Stimulated activated naive B cell treated with anti-CD40 and anti-IgM and Interleukin-4, amounts not matched to agents 10 μg/mL and 1 μg/mL and 100 μg/mL, for 72 hours (primary cell): Measurements from ENCODE around the gene TMEM98.
"Not testable (repeated sequence)": the region's sequence is repeated elsewhere in the genome, so short reads cannot be mapped to it uniquely, and the experiment has no call there.

Experiments
- ATAC-seq, 2 donors: fragments of 150-1000 bp; cut with Tn5 transposase; replicated peaks; 2 replicates each; pipeline ENCODE4 v1.10.0; 2021; ENCODE audit warnings: moderate library complexity in 1 of 2
- DNase-seq: peaks from one replicate; pipeline ENCODE4 v3.0.0; 2021
- H3K27ac Mint-ChIP-seq: one replicate; pipeline ENCODE4 v1.8.0; 2022; ENCODE audit warnings: mild to moderate bottlenecking, mixed read lengths
- H3K27me3 Mint-ChIP-seq, 2 donors: one replicate each; pipeline ENCODE4 v1.8.0; 2022; ENCODE audit warnings: mixed read lengths in 2 of 2
- H3K36me3 Mint-ChIP-seq, 2 donors: one replicate each; pipeline ENCODE4 v1.8.0; 2022; ENCODE audit warnings: mixed read lengths in 2 of 2, mild to moderate bottlenecking in 1 of 2
- H3K4me1 Mint-ChIP-seq, 2 donors: one replicate each; pipeline ENCODE4 v1.8.0; 2022; ENCODE audit warnings: mixed read lengths in 2 of 2, mild to moderate bottlenecking in 1 of 2
- H3K4me3 Mint-ChIP-seq, 2 donors: one replicate each; pipeline ENCODE4 v1.8.0; 2022; ENCODE audit warnings: mild to moderate bottlenecking in 2 of 2, mixed read lengths in 2 of 2, moderate library complexity in 1 of 2
- H3K9me3 Mint-ChIP-seq, 2 donors: one replicate each; pipeline ENCODE4 v1.8.0; 2022; ENCODE audit warnings: mixed read lengths in 2 of 2, mild to moderate bottlenecking in 1 of 2

Gene TMEM98

GRCh38 chr17:32904891-32905290 lies 23.1 kb upstream of the TMEM98 start:
- ATAC-seq = no peak
- DNase-seq = no peak
- Mint-ChIP-seq H3K4me3 (no peak overlapping the region), H3K36me3 (no peaks in the 10 kb centered on the region), H3K9me3 (no peaks in the 10 kb centered on the region), H3K4me1 (no peaks in the 10 kb centered on the region), H3K27ac (no peak overlapping the region), H3K27me3 (peaks cover 22 to 28% of the 10 kb centered on the region in 2 donors)

DNA sequence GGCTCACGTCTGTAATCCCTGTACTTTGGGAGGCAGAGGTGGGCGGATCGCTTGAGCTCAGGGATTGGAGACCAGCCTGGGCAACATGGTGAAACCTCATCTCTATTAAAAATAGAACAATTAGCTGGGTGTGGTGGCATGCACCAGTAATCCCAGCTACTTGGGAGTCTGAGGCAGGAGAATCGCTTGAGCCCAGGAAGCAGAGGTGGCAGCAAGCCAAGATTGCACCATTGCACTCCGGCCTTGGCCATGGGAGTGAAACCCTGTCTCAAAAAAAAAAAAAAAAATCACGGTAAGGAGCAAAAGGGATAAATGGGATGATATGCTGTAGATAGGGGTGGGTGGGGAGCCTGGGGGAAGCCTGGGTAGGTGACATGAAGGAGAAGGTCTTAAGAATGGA lies 20.4 kb upstream of the TMEM98 start:
- no peak overlapping the region for H3K4me3 Mint-ChIP-seq
- no peak overlapping the region for H3K27ac Mint-ChIP-seq
- no peaks in the 10 kb centered on the region for H3K4me1 Mint-ChIP-seq
- no peaks in the 10 kb centered on the region for H3K9me3 Mint-ChIP-seq
- DNase-seq = no peak
- ATAC-seq = no peak
- peaks cover 22 to 28% of the 10 kb centered on the region in 2 donors for H3K27me3 Mint-ChIP-seq
- no peaks in the 10 kb centered on the region for H3K36me3 Mint-ChIP-seq

- Mint-ChIP-seq H3K27ac (no peak overlapping the region), H3K27me3 (peaks cover 9 to 18% of the 10 kb centered on the region in 2 donors), H3K9me3 (no peaks in the 10 kb centered on the region), H3K4me3 (no peak overlapping the region), H3K36me3 (no peaks in the 10 kb centered on the region), H3K4me1 (no peaks in the 10 kb centered on the region)
- ATAC-seq (peak; percentile 91), DNase-seq (peak; percentile 47)
Observed at GRCh38 chr17:32909787-32910369, 18.1 kb upstream of the TMEM98 start.

GRCh38 chr17:32910769-32911168 lies 17.2 kb upstream of the TMEM98 start:
- peaks cover 0 to 9% of the 10 kb centered on the region in 2 donors for H3K27me3 Mint-ChIP-seq
- DNase-seq = no peak
- ATAC-seq = no peak
- H3K27ac Mint-ChIP-seq = no peak overlapping the region
- H3K9me3 Mint-ChIP-seq = no peaks in the 10 kb centered on the region
- H3K4me1 Mint-ChIP-seq = no peaks in the 10 kb centered on the region
- no peak overlapping the region for H3K4me3 Mint-ChIP-seq
- no peaks in the 10 kb centered on the region for H3K36me3 Mint-ChIP-seq

DNA sequence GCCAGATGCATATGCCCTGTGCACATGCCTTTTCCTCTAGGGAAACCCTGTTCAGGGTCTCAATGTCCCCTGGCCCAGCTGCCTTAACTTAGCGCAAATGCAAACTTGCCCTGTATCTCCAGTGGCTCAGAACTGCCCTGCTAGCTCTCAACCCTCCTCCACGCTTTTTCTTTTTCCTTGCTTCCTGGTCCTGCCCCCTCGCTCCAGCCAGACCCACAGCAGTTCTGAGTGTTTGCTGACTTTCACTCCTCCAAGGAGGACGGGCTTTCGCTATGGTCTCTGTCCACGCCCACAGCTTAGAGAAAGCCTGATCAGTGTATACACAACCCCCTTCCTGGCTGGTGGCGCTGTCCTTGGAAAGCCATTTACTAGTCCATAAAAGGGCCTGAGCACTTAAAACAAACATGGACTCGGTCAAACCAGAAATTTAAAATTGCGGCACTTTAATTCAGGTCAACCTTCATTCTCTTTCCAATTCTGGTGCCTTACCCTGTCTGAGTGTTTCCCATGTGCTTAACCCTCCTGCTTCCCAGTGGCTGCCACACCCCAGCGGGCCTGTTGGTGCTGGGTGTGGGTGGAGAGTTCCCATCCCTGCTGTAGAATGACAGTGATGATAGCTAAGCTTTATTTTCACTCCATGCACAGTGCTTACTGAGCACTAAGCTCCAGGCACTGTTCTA lies 15.6 kb upstream of the TMEM98 start:
- ATAC-seq = no peak
- no peak for DNase-seq
- H3K9me3 Mint-ChIP-seq = no peaks in the 10 kb centered on the region
- H3K4me1 Mint-ChIP-seq = no peaks in the 10 kb centered on the region
- H3K36me3 Mint-ChIP-seq = no peaks in the 10 kb centered on the region
- H3K4me3 Mint-ChIP-seq = no peak overlapping the region
- H3K27ac Mint-ChIP-seq = no peak overlapping the region
- peaks cover 0 to 9% of the 10 kb centered on the region in 2 donors for H3K27me3 Mint-ChIP-seq

GRCh38 chr17:32913593-32913992 lies 14.4 kb upstream of the TMEM98 start:
- no peaks in the 10 kb centered on the region for H3K4me1 Mint-ChIP-seq
- no peak overlapping the region for H3K4me3 Mint-ChIP-seq
- no peak for DNase-seq
- no peak for ATAC-seq
- no peaks in the 10 kb centered on the region for H3K9me3 Mint-ChIP-seq
- H3K36me3 Mint-ChIP-seq = no peaks in the 10 kb centered on the region
- H3K27me3 Mint-ChIP-seq = peaks cover 0 to 5% of the 10 kb centered on the region in 2 donors
- no peak overlapping the region for H3K27ac Mint-ChIP-seq

DNA sequence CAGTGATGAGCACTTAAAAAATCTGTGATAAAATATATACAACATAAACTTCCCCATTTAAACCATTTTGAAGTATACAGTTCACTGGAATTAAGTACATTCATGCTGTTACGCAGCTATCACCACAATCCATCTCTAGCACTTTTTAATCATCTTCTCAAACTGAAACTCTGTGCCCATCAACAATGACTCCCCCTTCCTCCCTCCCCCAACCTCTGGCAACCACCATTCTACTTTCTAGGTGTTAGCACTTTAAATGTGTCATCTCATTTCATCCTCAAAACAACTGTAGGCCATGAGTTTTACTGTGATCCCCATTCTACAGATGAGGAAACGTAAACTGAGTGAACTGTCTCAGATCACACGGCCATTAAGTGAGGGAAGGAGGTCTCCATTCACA lies 13.8 kb upstream of the TMEM98 start:
- H3K27ac Mint-ChIP-seq = no peak overlapping the region
- H3K36me3 Mint-ChIP-seq = no peaks in the 10 kb centered on the region
- no peaks in the 10 kb centered on the region for H3K9me3 Mint-ChIP-seq
- no peaks in the 10 kb centered on the region for H3K4me1 Mint-ChIP-seq
- no peak for DNase-seq
- ATAC-seq = no peak
- H3K27me3 Mint-ChIP-seq = peaks cover 0 to 5% of the 10 kb centered on the region in 2 donors
- H3K4me3 Mint-ChIP-seq = no peak overlapping the region

- peaks cover 0 to 5% of the 10 kb centered on the region in 2 donors for H3K27me3 Mint-ChIP-seq
- H3K4me3 Mint-ChIP-seq = no peak overlapping the region
- no peaks in the 10 kb centered on the region for H3K4me1 Mint-ChIP-seq
- H3K36me3 Mint-ChIP-seq = no peaks in the 10 kb centered on the region
- DNase-seq = no peak
- H3K27ac Mint-ChIP-seq = no peak overlapping the region
- H3K9me3 Mint-ChIP-seq = no peaks in the 10 kb centered on the region
- no peak for ATAC-seq
Observed at GRCh38 chr17:32915245-32915644, 12.7 kb upstream of the TMEM98 start.

GRCh38 chr17:32916134-32916533 lies 11.8 kb upstream of the TMEM98 start:
- H3K36me3 Mint-ChIP-seq = no peaks in the 10 kb centered on the region

DNA sequence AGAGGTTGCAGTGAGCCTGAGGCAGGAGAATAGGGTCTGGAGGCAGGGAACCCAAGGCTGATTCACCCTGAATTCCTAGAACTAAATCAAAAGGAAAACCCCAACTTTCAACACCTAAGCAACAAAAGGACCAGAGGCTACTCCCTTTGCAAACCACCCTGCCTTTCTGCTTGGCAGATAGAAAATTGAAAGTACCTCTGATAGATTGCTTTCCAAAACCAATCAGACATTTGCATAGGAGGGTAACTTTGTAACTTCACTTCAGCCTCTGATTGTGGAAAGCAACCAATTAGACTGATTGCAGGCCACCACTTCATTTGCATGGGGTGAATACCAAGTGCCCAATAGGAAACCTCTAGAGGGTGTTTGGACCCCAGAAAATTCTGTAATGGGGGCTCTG lies 10.9 kb upstream of the TMEM98 start:
- H3K27ac Mint-ChIP-seq = no peak overlapping the region
- DNase-seq = no peak
- no peak for ATAC-seq

More at GRCh38 chr17:32916134-32916533, 11.8 kb upstream of the TMEM98 start:
- DNase-seq (no peak), ATAC-seq (no peak)
- Mint-ChIP-seq H3K9me3 (no peaks in the 10 kb centered on the region), H3K4me1 (no peaks in the 10 kb centered on the region), H3K27ac (no peak overlapping the region), H3K27me3 (peaks cover 0 to 11% of the 10 kb centered on the region in 2 donors), H3K4me3 (no peak overlapping the region)

GRCh38 chr17:32917842-32918241 lies 10.1 kb upstream of the TMEM98 start:
- Mint-ChIP-seq H3K27ac (no peak overlapping the region), H3K36me3 (no peaks in the 10 kb centered on the region), H3K27me3 (peaks cover 0 to 11% of the 10 kb centered on the region in 2 donors), H3K9me3 (no peaks in the 10 kb centered on the region), H3K4me3 (no peak overlapping the region), H3K4me1 (no peaks in the 10 kb centered on the region)
- DNase-seq (no peak), ATAC-seq (no peak)

More for the DNA sequence above, 10.9 kb upstream of the TMEM98 start:
- Mint-ChIP-seq H3K9me3 (no peaks in the 10 kb centered on the region), H3K36me3 (no peaks in the 10 kb centered on the region), H3K4me1 (no peaks in the 10 kb centered on the region), H3K27me3 (peaks cover 0 to 11% of the 10 kb centered on the region in 2 donors), H3K4me3 (no peak overlapping the region)

- not testable (repeated sequence) for H3K4me1 Mint-ChIP-seq, ATAC-seq, H3K4me3 Mint-ChIP-seq, DNase-seq, H3K36me3 Mint-ChIP-seq, H3K9me3 Mint-ChIP-seq, H3K27ac Mint-ChIP-seq
- peaks cover 0 to 11% of the 10 kb centered on the region in 2 donors for H3K27me3 Mint-ChIP-seq
Observed at GRCh38 chr17:32919876-32920275, 8.1 kb upstream of the TMEM98 start.

DNA sequence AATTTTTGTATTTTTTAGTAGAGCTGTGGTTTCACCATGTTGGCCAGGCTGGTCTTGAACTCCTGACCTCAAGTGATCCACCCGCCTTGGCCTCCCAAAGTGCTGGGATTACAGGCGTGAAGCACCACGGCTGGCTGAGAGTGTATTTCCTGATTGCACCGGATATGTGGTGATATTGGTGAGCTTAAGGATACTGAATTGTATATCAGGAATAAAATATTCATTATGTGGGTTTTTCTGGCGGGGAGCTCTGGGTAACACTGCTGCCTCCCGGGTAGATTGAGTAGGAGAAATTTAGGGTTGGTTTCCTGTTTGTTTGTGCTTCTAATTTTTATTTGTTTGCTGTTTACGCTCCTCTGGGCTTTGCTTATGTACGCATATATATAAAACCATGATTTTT lies 7.7 kb upstream of the TMEM98 start:
- no peaks in the 10 kb centered on the region for H3K36me3 Mint-ChIP-seq
- no peak for DNase-seq
- no peaks in the 10 kb centered on the region for H3K4me1 Mint-ChIP-seq
- ATAC-seq = no peak
- peaks cover 1 to 11% of the 10 kb centered on the region in 2 donors for H3K27me3 Mint-ChIP-seq
- no peaks in the 10 kb centered on the region for H3K9me3 Mint-ChIP-seq
- no peak overlapping the region for H3K4me3 Mint-ChIP-seq
- H3K27ac Mint-ChIP-seq = no peak overlapping the region

GRCh38 chr17:32921017-32921416 lies 6.9 kb upstream of the TMEM98 start:
- Mint-ChIP-seq H3K27ac (no peak overlapping the region), H3K9me3 (no peaks in the 10 kb centered on the region), H3K4me3 (no peak overlapping the region), H3K27me3 (peaks cover 7 to 13% of the 10 kb centered on the region in 2 donors), H3K36me3 (no peaks in the 10 kb centered on the region), H3K4me1 (no peaks in the 10 kb centered on the region)
- DNase-seq = no peak
- ATAC-seq = no peak

GRCh38 chr17:32923905-32924304 lies 4.0 kb upstream of the TMEM98 start:
- H3K4me3 Mint-ChIP-seq, H3K27ac Mint-ChIP-seq, H3K36me3 Mint-ChIP-seq, H3K9me3 Mint-ChIP-seq, H3K4me1 Mint-ChIP-seq, ATAC-seq, DNase-seq: not testable (repeated sequence)
- H3K27me3 Mint-ChIP-seq = peaks cover 15 to 21% of the 10 kb centered on the region in 2 donors
